Naive thymus-derived CD4-positive, alpha-beta T cell (primary cell): Measurements from ENCODE around the gene RASAL3. TPM values are rescaled to one million over a fixed set of nuclear protein-coding genes. Genes with fewer than 3 reads are reported as not detected.

Experiments used
- ATAC-seq: fragments of 150-1000 bp; cut with Tn5 transposase; 2 replicates; pipeline ENCODE4 v1.10.0; 2021; ENCODE audit warnings: mild to moderate bottlenecking, moderate library complexity
- CTCF ChIA-PET: fragments of 350-600 bp; sonication (Branson Sonifier 250); formaldehyde crosslinking; loops from one replicate; lab custom pipeline; 2021; ENCODE audit warnings: antibody characterized with exemption; lab: Charles Lee
- POLR2A ChIA-PET: fragments of 350-600 bp; sonication (Branson Sonifier 250); formaldehyde crosslinking; loops from one replicate; lab custom pipeline; 2021; ENCODE audit warnings: antibody characterized with exemption, inconsistent platforms; lab: Charles Lee
- DNase-seq, 9 donors: peaks; one replicate each; pipeline versions ENCODE4 v3.0.0 to v3.0.0-alpha.2; 2020 to 2022; ENCODE audit warnings: mixed read lengths in 1 of 9
- H3K27ac ChIP-seq: one replicate; pipeline ENCODE4 v1.7.0; 2013; ENCODE audit warnings: mild to moderate bottlenecking, low read depth, low read length, moderate library complexity
- H3K27me3 ChIP-seq, 2 donors: one replicate each; pipeline ENCODE4 v1.7.0; 2013; ENCODE audit warnings: low read length in 2 of 2, mild to moderate bottlenecking in 2 of 2, moderate library complexity in 2 of 2; ENCODE audit not compliant: control insufficient read depth in 2 of 2, insufficient read depth in 2 of 2
- H3K36me3 ChIP-seq, 3 experiments: 1 replicate in 2 of 3; 2 replicates in 1 of 3; pipeline ENCODE4 v1.7.0; 2013; ENCODE audit warnings: low read length in 3 of 3, mild to moderate bottlenecking in 3 of 3, moderate library complexity in 1 of 3; ENCODE audit not compliant: insufficient read depth in 3 of 3, control insufficient read depth in 2 of 3
- H3K4me1 ChIP-seq, 2 donors: one replicate each; pipeline ENCODE4 v1.7.0; 2013; ENCODE audit warnings: low read length in 2 of 2, mild to moderate bottlenecking in 2 of 2, moderate library complexity in 1 of 2; ENCODE audit not compliant: control insufficient read depth in 2 of 2, insufficient read depth in 2 of 2
- H3K4me3 ChIP-seq: 2 replicates; pipeline ENCODE4 v1.7.0; 2013; ENCODE audit warnings: mild to moderate bottlenecking, low read length
- H3K9me3 ChIP-seq, 3 experiments: 1 replicate in 2 of 3; 2 replicates in 1 of 3; pipeline ENCODE4 v1.7.0; 2013; ENCODE audit warnings: low read length in 3 of 3; ENCODE audit not compliant: control insufficient read depth in 2 of 3
- H3K27ac Mint-ChIP-seq, 9 donors: one replicate each; pipeline ENCODE4 v1.8.0; 2020 to 2022; ENCODE audit warnings: mixed read lengths in 9 of 9, mild to moderate bottlenecking in 8 of 9, moderate library complexity in 5 of 9, inconsistent platforms in 2 of 9
- H3K27me3 Mint-ChIP-seq, 5 donors: one replicate each; pipeline ENCODE4 v1.8.0; 2021 to 2022; ENCODE audit warnings: mixed read lengths in 5 of 5, mild to moderate bottlenecking in 1 of 5
- H3K36me3 Mint-ChIP-seq, 5 donors: one replicate each; pipeline ENCODE4 v1.8.0; 2020 to 2022; ENCODE audit warnings: mixed read lengths in 5 of 5, mild to moderate bottlenecking in 3 of 5, inconsistent platforms in 1 of 5
- H3K4me1 Mint-ChIP-seq, 7 donors: one replicate each; pipeline ENCODE4 v1.8.0; 2020 to 2022; ENCODE audit warnings: mixed read lengths in 7 of 7, mild to moderate bottlenecking in 3 of 7, inconsistent platforms in 1 of 7
- H3K4me3 Mint-ChIP-seq, 10 donors: one replicate each; pipeline ENCODE4 v1.8.0; 2020 to 2022; ENCODE audit warnings: mild to moderate bottlenecking in 10 of 10, mixed read lengths in 10 of 10, moderate library complexity in 6 of 10, inconsistent platforms in 2 of 10
- H3K9me3 Mint-ChIP-seq, 11 donors: one replicate each; pipeline ENCODE4 v1.8.0; 2020 to 2022; ENCODE audit warnings: mixed read lengths in 11 of 11, mild to moderate bottlenecking in 4 of 11, inconsistent platforms in 1 of 11, moderate library complexity in 1 of 11
- intact Hi-C, 2 donors: fragments of 100-400 bp; cut with micrococcal nuclease; formaldehyde crosslinking; loops; one replicate each; pipeline ENCODE4 v1.15.1; 2023
- polyA plus RNA-seq, 2 donors: library from polyadenylated mRNA; unstranded; fragments of 300-500 nt; fragmentation: Illumina TruSeq; gene quantifications; one replicate each; pipeline ENCODE4 v1.2.3, GENCODE V29; 2021
- total RNA-seq, 6 experiments: library from RNA in 5 of 6; stranded (reverse) in 5 of 6; gene quantifications; 1 replicate in 5 of 6; 2 replicates in 1 of 6; pipeline ENCODE4 v1.2.3 and lab custom pipeline; 2021 to 2026

RASAL3 gene
- total RNA-seq, result 100 to 1,000 TPM; 138 to 214 (median 159) TPM
- 100 to 1,000 TPM in 1 of 2 donors, 10 to 100 TPM in 1; 38.5 to 120 TPM for polyA plus RNA-seq
- 232 reads per million, percentile 94 among the genes with 10 or more reads in this experiment for total RNA-seq (lab: John Stamatoyannopoulos, UW)

DNA sequence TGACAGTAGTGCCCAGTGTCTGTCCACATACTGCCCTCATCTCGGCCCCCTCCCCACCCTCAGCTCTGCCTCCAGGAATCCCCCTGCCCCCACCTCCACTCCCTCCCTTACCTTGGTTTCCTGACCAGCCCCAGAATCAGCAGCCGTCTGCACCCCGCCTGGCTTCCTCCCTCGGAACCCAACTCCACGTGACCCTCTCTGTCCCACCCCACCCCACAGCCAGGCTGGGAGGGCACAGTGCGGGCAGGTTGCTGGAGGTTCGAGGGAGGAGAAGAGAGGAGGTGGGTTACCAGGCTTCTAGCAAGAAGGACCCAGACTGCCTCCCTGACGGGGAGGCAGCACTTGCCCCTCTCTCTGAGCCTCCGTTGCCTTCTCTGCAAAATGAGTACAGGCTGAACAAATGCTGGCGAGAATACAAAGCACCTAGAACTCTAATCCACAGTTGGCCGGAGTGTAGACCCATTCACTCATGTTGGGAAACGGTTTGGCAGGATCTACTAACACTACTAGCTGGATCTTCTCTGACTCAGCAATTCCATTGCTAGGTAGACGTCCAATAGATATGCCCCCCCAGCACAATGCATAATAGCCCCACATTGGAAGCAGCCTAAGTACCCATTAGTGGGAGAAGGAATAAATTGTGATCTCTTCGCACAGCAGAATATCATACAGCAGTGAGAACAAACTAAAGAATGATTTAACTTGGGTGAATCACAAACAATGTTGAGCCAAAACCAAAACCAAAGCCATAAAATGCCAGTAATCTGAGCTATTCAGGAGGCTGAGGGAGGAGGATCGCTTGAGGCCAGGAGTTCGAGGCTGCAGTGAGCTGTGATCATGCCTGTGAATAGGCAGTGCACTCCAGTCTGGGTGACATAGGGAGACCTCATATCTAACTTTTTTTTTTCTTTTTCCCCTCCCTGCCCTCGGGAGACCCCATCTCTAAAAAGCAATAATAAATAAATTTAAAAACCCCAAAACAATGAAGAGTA is at the start of gene RASAL3:
RASAL3 (minus strand) TSS at position 151 of the 992 bp plus-strand sequence. CDS start 186 bp downstream, outside the sequence.
- peak within 1 kb of the TSS; percentile 85 to 97 (median 95) for H3K4me3 Mint-ChIP-seq
- peaks cover 0 to 10% (median 0%) of the 10 kb centered on the region in 5 donors for H3K27me3 Mint-ChIP-seq
- ChIA-PET CTCF (interaction anchor here (0.7 to 3.4 kb wide), 7 partner anchors 11 to 90 kb away, joined by 3 to 19 read pairs (median 5); partner anchors contain the start of gene AKAP8L), POLR2A (interaction anchor here (0.9 to 9.9 kb wide), 16 partner anchors 10 to 606 kb away, joined by 3 to 101 read pairs (median 8); partner anchors contain the start of genes AKAP8, AKAP8L and WIZ)
- Histone ChIP-seq H3K4me1 (peaks cover 56 to 64% of the 10 kb centered on the region in 2 donors), H3K27ac (peak within 1 kb of the TSS; percentile 91), H3K4me3 (peak within 1 kb of the TSS; percentile 85), H3K27me3 (no peaks in the 10 kb centered on the region), H3K36me3 (peaks cover 4 to 25% (median 16%) of the 10 kb centered on the region in 3 experiments), H3K9me3 (no peaks in the 10 kb centered on the region)
- peaks cover 45 to 82% (median 68%) of the 10 kb centered on the region in 7 donors for H3K4me1 Mint-ChIP-seq
- H3K27ac Mint-ChIP-seq, result peak within 1 kb of the TSS; percentile 91 to 98 (median 94)
- H3K36me3 Mint-ChIP-seq, result peaks cover 4 to 45% (median 13%) of the 10 kb centered on the region in 5 donors
- ATAC-seq (peak; percentile 69), DNase-seq (peak in 8 of 9 donors; percentile 44 to 65 (median 47))
- intact Hi-C loops, result loop anchor here (1.0 to 10.0 kb wide), 9 partner anchors 45 to 373 kb away; partner anchors contain the start of genes AKAP8 (in 1 of the 2) and BRD4 (in 1 of the 2)
- H3K9me3 Mint-ChIP-seq, result peaks cover 0 to 1% (median 0%) of the 10 kb centered on the region in 11 donors

DNA sequence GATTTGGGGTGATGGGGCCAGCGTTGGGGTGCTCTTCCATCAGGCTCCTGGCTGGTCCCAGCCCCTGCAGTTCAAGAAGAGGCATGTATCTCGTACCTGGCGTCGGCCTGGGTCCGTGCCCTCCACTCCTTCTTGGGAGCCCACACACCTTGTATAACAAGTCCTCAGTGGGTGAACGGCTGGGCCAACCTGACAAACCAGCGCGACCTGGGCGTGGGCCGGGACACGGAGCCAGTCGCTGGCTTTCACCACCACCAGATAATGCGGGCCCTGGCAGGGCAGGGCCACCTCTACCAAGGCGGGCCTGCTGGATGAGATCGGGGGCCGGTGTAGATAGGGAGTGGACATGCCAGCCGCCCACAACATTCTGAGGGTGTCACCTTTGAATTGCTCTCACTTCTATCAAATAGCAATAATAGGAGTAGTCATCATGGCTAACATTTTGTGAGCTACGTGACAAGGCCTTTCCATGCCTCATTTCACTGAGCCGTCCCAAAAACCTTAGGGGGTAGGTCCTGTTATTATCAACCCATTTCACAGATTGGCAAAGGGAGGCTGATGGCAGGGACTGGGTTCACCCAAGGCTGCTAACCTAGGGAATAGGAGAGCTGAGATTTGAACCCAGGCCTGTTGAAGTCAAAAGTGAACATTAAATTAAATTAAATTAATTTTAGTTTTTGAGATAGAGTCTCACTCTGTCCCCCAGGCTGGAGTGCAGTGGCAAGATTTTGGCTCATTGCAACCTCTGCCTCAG is 47.5 kb upstream of the RASAL3 start:
- no peak overlapping the region for H3K27ac Mint-ChIP-seq
- Histone ChIP-seq H3K4me1 (peaks cover 18 to 24% of the 10 kb centered on the region in 2 donors), H3K36me3 (no peaks in the 10 kb centered on the region), H3K4me3 (no peak overlapping the region), H3K27ac (no peak overlapping the region), H3K9me3 (peaks cover 0 to 4% (median 0%) of the 10 kb centered on the region in 3 experiments), H3K27me3 (no peaks in the 10 kb centered on the region)
- intact Hi-C loops, result loop anchor here in 1 of 2 donors (5.0 kb wide), 1 partner anchor 45 kb away; no protein-coding TSS in a partner anchor
- peaks cover 0 to 17% (median 12%) of the 10 kb centered on the region in 11 donors for H3K9me3 Mint-ChIP-seq
- POLR2A ChIA-PET, result interaction anchor here (0.7 to 0.8 kb wide), 2 partner anchors 18 to 79 kb away, joined by 3 to 6 read pairs; no protein-coding TSS in a partner anchor
- ATAC-seq, result no peak
- no peak overlapping the region for H3K4me3 Mint-ChIP-seq
- peaks cover 0 to 8% (median 3%) of the 10 kb centered on the region in 5 donors for H3K36me3 Mint-ChIP-seq
- CTCF ChIA-PET, result interaction anchor here (0.6 kb wide), 1 partner anchor 341 kb away, joined by 3 read pairs; no protein-coding TSS in a partner anchor
- no peak for DNase-seq
- H3K4me1 Mint-ChIP-seq, result peaks cover 23 to 39% (median 31%) of the 10 kb centered on the region in 7 donors
- H3K27me3 Mint-ChIP-seq, result peaks cover 0 to 36% (median 11%) of the 10 kb centered on the region in 5 donors

DNA sequence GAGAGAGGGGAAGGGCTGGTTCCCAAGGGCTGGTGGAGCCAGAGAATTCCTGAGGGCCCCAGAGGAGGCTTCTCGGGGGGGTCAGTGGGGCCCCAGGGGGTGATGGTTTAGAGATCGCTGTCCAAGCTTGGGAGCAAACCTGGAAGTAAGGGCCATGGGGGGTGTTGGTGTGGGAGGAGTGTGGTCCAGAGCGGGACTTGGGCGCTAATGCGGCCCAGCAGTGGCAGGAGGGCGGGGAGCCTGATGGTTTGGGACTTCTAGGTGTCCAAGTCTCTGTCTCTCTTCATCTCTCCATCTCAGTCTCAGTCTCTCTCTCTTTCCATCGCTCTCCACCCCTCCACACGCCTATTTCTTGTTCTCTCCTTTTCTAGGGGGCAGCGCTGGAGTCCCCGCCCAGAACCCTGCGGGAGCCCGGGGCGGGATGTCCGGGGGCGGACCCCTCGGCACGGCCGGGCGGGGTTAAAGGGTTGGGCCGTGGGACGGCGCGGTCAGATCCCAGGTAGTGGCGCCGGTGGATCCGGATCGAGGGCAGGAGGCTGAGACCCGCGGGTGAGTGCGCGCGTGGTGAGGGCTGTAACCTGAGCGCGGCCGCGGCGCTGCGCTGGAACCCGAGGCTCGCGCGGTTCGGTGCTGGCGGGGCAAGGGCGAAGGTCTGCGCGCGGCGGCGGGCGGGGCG is 43.8 kb upstream of the RASAL3 start, which contains the start of gene CYP4F22:
CYP4F22 (plus strand) TSS at position 491 of the 676 bp plus-strand sequence. CDS start 16,812 bp downstream, outside the sequence.
- ATAC-seq, result peak; percentile 18
- peak within 1 kb of the TSS in 1 of 9 donors; percentile 69 for H3K27ac Mint-ChIP-seq
- no peaks in the 10 kb centered on the region for H3K36me3 Mint-ChIP-seq
- ChIA-PET POLR2A (interaction anchor here (1.4 kb wide), 1 partner anchor 19 kb away, joined by 3 read pairs; no protein-coding TSS in a partner anchor), CTCF (no interaction called here)
- H3K9me3 Mint-ChIP-seq, result peaks cover 0 to 2% (median 0%) of the 10 kb centered on the region in 11 donors
- H3K4me1 ChIP-seq, result peaks cover 0 to 7% of the 10 kb centered on the region in 2 donors
- intact Hi-C loops, result no loop called here
- H3K27ac ChIP-seq, result no peak within 1 kb of the TSS
- H3K27me3 Mint-ChIP-seq, result peaks cover 0 to 48% (median 11%) of the 10 kb centered on the region in 5 donors
- DNase-seq, result peak in 1 of 9 donors; percentile 30
- no peaks in the 10 kb centered on the region for H3K9me3 ChIP-seq
- H3K4me1 Mint-ChIP-seq, result peaks cover 9 to 22% (median 16%) of the 10 kb centered on the region in 7 donors
- H3K36me3 ChIP-seq, result no peaks in the 10 kb centered on the region
- peak within 1 kb of the TSS; percentile 75 to 84 (median 80) for H3K4me3 Mint-ChIP-seq
- H3K4me3 ChIP-seq, result peak within 1 kb of the TSS; percentile 44
- no peaks in the 10 kb centered on the region for H3K27me3 ChIP-seq

- Histone ChIP-seq H3K27me3 (no peaks in the 10 kb centered on the region), H3K27ac (no peak overlapping the region), H3K36me3 (no peaks in the 10 kb centered on the region), H3K4me1 (peaks cover 0 to 7% of the 10 kb centered on the region in 2 donors), H3K9me3 (no peaks in the 10 kb centered on the region), H3K4me3 (no peak overlapping the region)
- peak overlapping the region in 1 of 9 donors; percentile 69 for H3K27ac Mint-ChIP-seq
- H3K4me1 Mint-ChIP-seq, result peaks cover 9 to 22% (median 16%) of the 10 kb centered on the region in 7 donors
- H3K36me3 Mint-ChIP-seq, result no peaks in the 10 kb centered on the region
- peak overlapping the region in 9 of 10 donors; percentile 12 to 84 (median 79) for H3K4me3 Mint-ChIP-seq
- peaks cover 0 to 2% (median 0%) of the 10 kb centered on the region in 11 donors for H3K9me3 Mint-ChIP-seq
- ChIA-PET POLR2A (interaction anchor here (1.4 kb wide), 1 partner anchor 20 kb away, joined by 3 read pairs; no protein-coding TSS in a partner anchor), CTCF (no interaction called here)
- peaks cover 0 to 50% (median 11%) of the 10 kb centered on the region in 5 donors for H3K27me3 Mint-ChIP-seq
- intact Hi-C loops, result no loop called here
- DNase-seq, result no peak
- no peak for ATAC-seq
Measured at GRCh38 chr19:15507068-15508034, 43.0 kb upstream of the RASAL3 start.

DNA sequence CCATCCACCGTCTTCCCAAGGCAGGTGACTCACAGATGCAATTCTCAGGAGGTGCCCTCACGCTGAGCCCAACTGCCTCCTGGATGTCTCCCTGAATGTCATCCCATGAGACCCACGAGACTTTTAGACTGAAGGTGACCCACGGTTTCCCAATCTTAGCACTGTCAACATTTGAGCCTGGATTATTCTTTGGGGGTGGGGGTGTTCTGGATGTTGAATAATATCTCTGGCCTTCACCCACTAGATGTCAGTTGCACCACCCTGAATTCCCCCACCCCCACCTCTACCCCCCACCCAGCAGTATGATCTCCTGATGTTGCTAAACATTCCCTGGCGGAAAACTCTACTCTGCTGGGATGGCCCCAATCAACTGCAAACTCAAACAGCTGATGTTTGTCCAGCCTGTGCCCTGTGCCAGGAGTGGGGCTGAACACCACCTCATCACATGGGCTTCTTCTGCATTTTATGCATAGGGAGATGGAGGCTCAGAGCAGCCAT is 41.8 kb upstream of the RASAL3 start:
- no peak for ATAC-seq
- CTCF ChIA-PET, result no interaction called here
- no peak for DNase-seq
- no peak overlapping the region for H3K27ac Mint-ChIP-seq
- Histone ChIP-seq H3K4me1 (peaks cover 0 to 7% of the 10 kb centered on the region in 2 donors), H3K27ac (no peak overlapping the region), H3K9me3 (no peaks in the 10 kb centered on the region), H3K4me3 (no peak overlapping the region), H3K27me3 (no peaks in the 10 kb centered on the region), H3K36me3 (no peaks in the 10 kb centered on the region)
- H3K27me3 Mint-ChIP-seq, result peaks cover 0 to 60% (median 11%) of the 10 kb centered on the region in 5 donors
- H3K9me3 Mint-ChIP-seq, result peaks cover 0 to 2% (median 0%) of the 10 kb centered on the region in 11 donors
- POLR2A ChIA-PET, result no interaction called here
- intact Hi-C loops, result no loop called here
- H3K4me1 Mint-ChIP-seq, result peaks cover 11 to 27% (median 22%) of the 10 kb centered on the region in 7 donors
- no peaks in the 10 kb centered on the region for H3K36me3 Mint-ChIP-seq
- H3K4me3 Mint-ChIP-seq, result peak overlapping the region in 1 of 10 donors; percentile 41
